HG03196 (cell line): Measurements from ENCODE around the gene TMEM86B.

ENCODE experiments used
- ATAC-seq: cut with Tn5 transposase; IDR thresholded peaks from one replicate; pipeline ENCODE4 v1.9.1; 2021; ENCODE audit not compliant: unreplicated experiment

Gene TMEM86B, protein sequence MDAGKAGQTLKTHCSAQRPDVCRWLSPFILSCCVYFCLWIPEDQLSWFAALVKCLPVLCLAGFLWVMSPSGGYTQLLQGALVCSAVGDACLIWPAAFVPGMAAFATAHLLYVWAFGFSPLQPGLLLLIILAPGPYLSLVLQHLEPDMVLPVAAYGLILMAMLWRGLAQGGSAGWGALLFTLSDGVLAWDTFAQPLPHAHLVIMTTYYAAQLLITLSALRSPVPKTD

DNA sequence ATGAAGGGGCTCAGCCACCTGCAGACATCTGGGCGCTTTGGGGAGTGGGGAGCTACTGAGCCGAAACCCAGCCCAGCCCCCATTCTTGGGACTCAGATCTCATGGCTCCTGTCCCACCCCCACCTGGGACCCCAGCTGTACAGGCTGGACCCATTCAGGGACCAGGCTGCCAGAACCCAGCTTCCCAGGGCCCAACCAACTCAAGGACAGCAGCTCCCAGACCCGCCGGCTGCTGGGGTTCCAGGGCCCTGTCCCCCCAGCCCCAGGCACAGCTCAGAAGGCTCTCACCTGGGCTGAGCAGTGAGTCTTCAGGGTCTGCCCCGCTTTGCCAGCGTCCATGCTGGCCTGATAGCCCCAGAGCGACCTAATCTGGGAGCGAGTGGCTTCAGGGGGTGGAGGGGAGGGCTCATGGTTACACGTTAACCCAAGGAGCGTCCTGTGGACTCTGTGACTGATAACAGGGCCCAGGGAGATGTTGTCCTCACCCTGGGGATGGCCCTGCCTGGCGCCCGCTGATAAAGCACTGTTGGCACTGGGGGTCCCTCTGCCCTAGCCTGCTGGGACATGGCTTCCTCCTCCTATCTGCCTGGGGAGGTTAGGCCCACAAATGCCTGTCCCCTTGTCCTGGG lies at the start of gene TMEM86B:
Gene TMEM86B, minus strand, starts transcription at position 361 of the 629 bp plus-strand sequence. Its CDS starts 22 bp downstream, at position 339.
- no peak for ATAC-seq

DNA sequence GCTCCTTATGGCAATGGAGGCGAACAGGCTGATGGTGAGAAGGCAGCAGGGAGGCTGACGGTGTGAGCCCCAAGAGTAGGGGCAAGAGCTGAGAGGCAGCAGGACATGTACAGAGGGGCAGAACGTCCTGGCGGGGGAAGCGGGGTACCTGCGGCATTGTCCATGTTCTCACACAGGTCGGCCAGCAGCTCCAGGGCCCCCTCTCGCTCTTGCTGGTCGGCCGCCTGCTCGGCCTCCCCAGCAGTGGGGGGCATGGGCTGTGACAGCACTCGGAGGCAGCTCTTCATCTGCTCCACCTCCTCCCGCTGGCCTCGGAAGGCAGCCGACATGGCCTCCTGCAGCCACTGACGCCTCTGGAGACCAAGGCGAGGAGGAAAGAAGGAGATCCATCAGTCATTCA lies 48.9 kb upstream of the TMEM86B start:
- ATAC-seq: no peak

DNA sequence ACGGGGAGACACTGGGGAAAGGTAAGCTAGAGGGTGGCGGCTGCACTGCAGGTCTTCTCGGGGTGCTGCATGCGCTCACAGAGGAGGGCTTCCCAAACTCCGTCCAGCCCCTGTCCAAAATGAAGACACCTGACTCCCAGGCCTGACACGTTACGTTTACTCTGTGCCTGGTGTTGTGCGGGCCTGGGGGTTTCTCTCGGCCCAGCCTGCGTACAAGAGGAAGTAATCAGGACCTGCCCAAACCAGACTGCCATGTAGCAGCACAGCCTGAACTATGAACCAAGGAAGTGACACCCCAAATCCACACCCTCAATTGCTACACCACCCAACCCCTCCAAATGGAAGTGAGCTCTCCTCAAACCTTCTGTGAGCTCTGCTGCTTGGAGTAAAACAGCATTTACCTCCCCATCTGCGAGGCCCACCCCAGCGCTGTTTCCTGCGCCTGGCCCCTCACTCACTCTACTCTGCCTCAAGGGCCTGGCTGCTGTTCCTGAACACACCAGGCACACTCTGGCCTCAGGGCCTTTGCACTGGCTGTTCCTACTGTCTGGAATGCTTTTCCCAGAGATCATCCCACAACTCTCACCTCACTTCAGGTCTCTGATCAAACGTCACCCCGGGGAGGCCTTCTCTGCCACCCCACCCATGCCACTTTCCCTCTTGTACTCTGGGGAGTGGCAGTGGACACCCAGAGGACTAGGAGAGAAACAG lies 48.3 kb upstream of the TMEM86B start:
- no peak for ATAC-seq

DNA sequence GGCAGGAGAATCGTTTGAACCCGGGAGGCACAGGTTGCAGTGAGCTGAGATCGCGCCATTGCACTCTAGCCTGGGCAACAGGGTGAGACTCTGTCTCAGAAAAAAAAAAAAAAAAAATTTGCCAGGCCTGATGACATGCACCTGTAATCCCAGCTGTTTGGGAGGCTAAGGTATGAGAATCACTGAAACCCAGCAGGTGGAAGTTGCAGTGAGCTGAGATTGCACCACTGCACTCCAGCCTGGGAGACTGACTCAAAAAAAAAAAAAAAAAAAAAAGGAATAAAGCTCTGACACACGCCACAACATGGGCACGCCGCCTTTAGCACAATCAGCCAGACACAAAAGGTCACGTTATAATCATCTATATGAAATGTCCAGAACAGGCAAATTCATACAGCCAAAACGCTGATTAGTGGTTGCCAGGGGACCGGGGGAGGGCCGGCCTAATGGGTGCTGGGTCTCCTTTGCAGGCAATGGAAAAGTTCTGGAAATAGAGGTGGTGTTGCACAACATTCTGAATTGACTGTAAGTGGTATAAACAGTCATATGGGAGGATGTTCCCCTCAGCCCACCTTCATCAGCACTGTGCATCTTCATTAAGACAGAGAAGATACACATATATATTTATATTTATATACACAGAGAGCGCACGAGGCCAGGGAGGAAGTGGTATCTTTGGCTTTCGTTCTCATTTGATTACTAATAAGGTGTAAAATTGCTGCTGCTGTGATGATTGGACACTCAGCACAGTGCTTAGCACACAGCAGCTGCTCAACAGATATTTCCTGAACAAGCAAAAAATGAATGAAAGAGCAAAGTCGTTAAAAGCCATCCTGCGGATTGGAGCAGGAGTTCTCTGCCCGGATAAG lies 47.5 kb upstream of the TMEM86B start:
- ATAC-seq: no peak

DNA sequence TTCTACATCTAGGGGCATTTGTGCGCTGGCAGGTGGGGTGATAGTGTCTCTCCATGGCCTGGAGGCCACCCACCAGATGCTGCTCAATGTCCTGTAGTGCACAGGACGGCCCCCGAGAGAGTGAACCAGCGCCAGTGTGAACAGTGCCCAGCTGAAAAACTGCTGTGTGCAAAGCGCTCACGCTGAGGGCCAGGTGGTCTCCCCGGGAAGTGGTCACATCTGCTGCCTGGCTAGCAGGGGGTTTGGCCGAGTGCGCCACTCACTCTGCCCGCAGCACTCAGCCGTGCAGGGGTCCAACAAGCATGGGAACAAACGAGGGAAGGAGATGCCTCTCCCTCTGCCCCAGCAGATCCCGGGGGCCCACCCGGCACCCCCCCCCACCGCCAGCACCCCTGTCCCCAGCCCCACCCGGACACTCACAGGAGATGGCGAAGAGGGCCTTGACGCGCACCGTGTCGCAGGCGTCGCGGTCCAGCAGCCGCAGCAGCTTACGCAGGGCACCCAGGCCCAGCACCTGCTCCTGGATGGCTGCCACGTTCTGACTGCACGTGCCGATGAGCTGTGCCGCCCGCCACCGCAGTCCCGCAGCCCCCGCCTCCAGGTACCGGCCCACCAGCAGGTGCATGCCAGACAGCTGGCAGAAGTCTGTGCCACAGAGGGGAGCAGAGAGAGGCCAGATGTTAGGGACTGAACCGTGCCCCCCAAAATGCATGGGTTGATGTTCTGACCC lies 45.6 kb upstream of the TMEM86B start:
- ATAC-seq: no peak

DNA sequence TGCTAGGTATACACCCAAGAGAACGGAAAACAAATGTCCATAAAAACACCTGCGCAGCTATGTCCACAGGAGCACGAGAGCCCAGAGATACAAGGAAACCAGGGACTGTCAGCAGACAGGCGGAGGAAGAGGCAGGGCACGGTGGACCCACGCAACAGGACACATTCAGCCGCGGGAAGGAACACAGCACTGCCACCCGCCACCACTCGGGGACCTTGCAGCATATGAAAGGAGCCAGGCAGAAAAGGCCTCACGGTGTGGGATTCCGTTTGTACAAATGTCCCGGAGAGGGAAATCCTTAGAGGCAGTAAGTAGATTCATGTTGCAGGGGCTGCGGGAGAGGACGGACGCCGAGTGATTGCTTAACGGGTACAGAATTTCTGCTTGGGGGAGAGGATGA lies 43.6 kb upstream of the TMEM86B start:
- no peak for ATAC-seq

DNA sequence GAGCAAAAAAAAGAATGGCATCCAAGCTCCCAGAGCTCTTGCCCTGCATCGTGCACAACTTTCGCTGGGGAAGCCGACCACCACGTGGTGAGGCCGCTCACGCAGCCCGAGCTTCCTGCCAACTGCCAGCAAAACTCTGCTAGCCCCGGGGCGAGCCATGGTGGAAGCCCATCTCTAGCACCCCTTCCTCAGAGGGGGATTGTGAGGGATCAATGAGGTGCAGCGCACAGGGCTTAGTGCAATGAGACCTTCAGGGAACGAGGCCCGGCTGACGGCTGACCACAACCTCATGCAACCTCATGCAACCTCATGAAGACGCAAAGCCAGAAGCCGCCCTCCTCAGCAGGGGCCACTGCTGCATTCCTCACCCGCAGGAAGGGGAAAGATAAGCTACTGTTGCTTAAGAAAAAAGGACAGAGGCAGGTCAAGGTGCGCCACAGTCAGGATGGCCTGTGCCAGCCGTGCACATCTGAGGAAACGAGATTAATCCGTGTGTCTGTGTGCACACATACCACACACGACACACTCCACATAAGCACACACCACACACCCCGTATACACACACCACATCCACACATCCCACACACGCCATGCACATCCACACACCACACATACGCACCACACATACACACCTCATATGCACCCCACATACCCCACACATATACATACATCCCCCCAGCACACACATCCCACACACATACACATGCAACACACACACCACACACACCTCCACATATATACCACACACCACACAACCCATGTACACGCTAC lies 41.8 kb upstream of the TMEM86B start:
- no peak for ATAC-seq

DNA sequence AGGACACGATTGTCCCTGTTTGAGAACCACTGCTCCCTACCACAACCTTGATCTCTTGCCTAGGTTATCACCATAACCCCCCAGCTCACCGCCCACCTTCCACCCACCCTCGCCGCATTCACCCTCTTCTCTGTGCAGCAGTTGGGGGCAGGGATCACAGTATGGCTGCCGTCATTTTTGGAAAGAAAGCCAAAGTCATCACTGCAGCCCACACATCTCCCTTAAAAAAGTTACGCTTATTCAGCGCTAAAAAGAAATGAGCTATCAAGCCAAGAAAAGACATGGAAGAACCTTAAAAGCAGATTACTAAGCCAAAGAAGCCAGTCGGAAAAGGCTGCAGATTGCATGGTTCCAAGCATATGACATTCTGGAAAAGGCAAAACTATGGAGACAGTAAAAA lies 40.7 kb upstream of the TMEM86B start:
- no peak for ATAC-seq

DNA sequence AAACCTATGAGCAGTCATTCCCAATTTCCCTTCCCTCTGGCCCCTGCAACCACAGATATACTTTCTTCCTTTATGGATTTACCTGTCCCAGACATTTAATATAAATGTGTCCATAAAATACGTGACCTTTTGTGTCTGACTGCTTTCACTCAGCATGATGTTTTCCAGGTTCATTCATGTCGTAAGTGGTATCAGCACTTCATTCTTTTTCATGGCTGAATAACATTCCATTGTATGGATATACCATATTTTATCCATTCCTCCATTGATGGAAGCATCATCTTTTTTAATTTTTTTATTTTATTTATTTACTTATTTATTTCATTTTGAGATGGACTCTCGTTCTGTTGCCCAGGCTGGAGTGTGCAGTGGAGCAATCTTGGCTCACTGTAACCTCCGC lies 38.3 kb upstream of the TMEM86B start:
- no peak for ATAC-seq

DNA sequence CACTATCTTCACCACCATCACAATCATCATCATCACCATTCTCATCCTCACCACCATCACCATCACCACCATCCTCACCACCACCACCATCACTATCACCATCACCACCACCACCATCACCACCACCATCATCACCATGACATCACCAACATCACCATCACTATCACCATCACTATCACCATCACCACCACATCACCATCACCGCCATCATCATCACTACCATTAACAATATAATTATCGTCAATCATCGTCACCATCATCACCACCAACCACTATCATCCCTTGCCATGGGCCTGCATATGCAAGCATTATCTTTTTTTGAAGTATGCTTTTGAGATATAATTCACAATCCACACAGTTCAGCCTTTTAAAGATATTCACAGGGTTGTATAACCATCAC lies 37.8 kb upstream of the TMEM86B start:
- no peak for ATAC-seq

DNA sequence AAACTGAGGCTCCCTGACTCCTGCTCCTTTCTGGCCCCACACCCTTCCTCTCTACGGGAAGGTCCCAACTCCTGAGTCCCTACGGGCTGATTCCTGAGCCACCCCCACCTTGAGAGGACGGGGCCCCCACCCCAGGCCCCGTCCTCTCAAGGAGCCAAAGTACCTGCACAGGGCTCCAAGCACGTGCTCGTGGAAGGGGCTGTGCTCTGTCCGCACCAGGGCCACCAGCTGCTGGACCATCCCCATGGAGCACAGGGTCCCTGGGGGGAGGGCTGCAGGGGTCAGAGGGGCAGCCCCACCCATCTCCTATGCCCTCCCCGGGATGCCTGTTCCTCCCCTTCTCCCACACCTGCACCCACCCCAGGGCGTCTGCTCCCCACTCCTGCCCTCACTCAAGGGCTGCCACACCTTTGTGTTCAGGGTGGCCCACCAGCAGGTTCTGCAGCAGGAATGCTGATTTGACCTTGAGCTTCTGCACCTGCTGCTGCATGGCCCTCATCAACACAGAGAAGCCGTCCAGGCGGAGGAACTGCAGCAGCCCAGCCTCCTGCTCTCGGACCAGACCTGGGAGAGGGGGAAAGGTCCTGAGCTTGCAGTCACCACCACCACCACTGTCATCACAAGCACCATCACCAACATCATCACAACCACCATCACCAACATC lies 37.3 kb upstream of the TMEM86B start:
- ATAC-seq: no peak

DNA sequence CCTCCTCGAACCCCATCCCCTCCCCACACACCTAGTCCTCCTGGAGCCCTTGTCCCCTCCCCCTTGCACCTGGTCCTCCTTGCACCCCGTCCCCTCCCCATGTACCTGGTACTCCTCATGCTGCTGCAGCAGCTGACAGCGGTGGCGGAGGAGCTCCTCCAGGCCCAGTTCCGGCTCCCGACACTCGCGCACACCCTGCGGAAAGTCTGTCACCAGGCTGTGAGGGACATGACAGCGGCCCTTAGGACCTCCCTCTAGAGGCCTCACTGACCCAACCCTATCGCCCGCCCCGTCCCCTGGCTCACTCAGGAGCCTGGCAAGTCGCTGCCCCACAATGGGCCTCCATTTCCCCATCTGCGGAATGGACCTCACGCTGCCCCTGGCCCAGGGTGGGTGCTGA lies 36.6 kb upstream of the TMEM86B start:
- no peak for ATAC-seq

DNA sequence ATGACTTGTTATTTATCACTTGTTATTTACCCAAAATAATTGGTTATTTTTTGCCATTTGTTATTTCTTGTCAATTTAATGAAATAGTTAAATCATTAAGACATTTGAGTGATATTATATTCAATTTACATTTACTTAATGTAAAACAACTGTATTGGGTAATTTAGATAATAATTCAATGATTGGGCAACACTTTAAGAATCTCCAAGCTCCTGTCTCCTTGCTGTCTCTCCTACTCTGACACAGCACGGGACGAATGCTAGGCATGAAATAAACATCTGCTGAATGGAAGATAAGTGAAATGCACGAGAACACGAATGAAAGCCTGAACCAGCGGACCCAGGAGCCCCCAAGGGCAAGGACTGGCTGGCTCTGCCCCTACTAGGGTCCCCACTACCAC lies 36.0 kb upstream of the TMEM86B start:
- ATAC-seq: no peak

DNA sequence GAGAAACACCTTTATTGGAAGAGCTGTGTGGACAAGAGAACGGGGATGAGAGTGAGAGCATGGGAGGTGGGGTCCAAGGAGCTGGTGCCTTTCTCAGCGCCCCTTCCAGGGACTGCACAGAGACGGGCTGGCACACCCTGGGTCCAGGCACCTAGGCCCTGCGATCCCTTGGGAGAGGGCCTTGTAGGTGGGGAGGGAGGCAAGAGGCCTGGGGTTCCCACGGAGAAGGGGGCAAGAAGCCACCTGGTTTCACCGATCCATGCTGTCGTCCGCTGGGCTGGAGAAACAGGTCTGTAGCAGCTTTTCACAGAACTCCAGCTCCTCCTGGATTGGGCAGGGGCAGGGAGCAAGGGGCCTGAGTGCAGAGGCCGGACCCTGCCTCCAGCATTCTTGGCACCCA lies 33.8 kb upstream of the TMEM86B start:
- no peak for ATAC-seq

DNA sequence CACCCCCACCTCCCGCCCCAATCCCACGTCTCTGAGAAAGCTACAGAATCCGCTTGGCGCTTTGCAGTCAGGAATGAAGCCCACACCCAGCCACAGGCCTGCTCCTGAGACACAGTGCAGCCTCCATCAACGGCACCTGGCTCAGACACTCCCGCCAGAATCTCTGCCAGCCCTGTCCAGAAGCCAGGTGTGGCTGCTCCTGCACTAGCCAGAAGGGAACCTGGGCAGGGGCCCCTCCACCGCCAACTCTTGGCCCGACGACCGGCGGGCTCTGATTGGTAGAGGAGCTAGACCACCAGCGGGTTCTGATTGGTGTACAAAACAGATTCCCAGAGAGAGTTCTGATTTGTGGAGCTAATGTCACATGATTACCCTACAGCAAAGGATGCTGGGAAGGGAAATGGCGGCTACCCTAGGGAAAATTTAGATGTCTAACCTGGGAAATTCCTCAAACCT lies 33.1 kb upstream of the TMEM86B start:
- ATAC-seq: no peak

DNA sequence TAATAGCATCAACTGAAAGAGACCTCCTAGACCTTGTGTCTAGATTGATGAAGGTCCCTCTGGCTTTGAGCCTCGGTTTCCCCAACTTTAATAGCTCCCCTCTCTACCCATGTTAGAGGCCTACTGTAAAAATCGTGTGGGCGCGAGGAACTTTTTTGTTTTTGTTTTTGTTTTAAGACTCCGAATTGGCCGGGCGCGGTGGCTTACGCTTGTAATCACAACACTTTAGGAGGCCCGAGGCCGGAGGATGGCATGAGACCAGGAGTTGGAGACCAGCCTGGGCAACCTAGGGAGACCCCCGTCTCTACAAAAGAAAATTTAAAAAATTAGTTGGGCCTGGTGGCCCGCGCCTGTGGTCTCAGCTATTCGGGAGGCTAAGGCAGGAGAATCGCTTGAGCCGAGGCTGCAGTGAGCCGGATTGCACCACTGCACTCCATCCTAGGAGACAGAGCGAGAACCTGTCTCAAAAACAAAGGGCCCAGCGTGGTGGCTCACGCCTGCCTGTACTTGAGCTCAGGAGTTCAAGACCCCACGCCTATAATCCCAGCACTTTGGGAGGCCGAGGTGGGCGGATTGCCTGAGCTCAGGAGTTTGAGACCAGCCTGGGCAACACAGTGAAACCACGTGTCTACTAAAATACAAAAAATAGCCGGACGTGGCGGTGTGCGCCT lies 31.1 kb upstream of the TMEM86B start:
- ATAC-seq: no peak

DNA sequence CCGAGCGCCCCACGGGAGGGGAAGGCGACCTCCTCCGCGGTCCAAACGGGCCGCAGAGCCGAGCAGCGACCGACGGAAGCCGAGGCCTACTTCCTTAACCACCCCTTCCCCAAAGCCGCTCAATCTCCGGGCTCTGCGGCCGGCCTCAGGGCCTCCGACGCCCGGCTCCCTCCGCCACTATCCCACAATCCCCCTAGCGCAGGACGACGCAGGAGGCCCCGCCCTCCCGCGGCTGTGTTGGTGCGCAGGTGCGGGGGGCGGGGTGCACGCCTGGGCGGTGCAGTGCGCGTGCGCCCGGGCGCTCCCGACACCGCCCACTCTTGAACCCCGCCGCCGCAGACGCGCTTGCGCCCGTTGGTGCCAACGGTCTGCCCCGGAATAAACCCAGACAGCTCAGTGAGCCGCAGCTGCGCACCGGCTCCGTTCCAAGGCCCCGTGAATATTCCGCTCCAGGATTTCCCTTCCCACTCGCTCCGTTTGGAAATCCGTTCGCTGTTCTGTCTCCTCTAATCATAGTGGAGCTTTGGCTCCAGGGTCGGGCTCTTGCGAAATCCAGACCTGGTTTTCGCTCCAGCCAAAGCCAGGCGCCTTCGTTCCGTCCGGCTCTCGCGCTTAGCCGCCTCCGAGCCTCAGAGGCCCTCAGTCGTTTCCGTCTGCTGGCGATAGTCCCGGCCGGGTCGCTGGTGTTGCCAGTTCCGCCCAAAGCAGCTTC lies 30.4 kb upstream of the TMEM86B start, which contains the start of gene PPP6R1:
Gene PPP6R1, minus strand, starts transcription at position 190 of the 712 bp plus-strand sequence. CDS start 11,914 bp downstream, outside the sequence.
- ATAC-seq: peak; percentile 71

DNA sequence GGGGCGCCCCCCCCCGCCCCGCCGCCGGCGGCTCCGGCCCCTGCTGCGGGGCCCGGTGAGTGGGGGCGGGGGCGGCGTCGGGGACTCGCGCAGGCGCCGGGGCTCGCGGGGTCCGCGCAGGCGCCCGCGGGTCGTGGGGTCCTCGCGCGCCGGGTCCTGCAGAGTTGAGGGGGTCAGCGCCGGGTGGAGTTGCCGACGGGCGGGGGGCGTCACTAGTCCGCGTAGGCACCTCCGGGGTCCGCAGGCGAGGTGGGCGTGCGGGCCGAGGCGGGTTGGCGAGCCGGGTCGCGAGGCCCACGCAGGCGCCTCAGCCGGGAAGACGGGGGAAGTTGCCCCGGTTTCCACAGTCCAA lies 29.9 kb upstream of the TMEM86B start:
- peak; percentile 4 for ATAC-seq
